ENCODE data around the gene ALKBH4. TPM values are rescaled to one million over a fixed set of nuclear protein-coding genes. Genes with fewer than 3 reads are reported as not detected.
A peak's percentile ranks its signal among the peaks of the same experiment; 100 is the strongest.

ALKBH4 gene
- total RNA-seq, 6 experiments from 2014 or later = 3.7 to 11.7 (median 5.6) TPM

- TF ChIP-seq POLR2A (IDR thresholded peaks at IDR 0.05) = no peak
- TF ChIP-seq, protein P1, sequence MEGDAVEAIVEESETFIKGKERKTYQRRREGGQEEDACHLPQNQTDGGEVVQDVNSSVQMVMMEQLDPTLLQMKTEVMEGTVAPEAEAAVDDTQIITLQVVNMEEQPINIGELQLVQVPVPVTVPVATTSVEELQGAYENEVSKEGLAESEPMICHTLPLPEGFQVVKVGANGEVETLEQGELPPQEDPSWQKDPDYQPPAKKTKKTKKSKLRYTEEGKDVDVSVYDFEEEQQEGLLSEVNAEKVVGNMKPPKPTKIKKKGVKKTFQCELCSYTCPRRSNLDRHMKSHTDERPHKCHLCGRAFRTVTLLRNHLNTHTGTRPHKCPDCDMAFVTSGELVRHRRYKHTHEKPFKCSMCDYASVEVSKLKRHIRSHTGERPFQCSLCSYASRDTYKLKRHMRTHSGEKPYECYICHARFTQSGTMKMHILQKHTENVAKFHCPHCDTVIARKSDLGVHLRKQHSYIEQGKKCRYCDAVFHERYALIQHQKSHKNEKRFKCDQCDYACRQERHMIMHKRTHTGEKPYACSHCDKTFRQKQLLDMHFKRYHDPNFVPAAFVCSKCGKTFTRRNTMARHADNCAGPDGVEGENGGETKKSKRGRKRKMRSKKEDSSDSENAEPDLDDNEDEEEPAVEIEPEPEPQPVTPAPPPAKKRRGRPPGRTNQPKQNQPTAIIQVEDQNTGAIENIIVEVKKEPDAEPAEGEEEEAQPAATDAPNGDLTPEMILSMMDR (IDR thresholded peaks at IDR 0.05) = no peak
- DNase-seq (no peak), ATAC-seq (peak in 2 of 4 donors; percentile 8 to 20)
- intact Hi-C loops (cut with DNase I) = no loop called here
- no peaks in the 10 kb centered on the region for H3K4me1 ChIP-seq
- 90% methylated on average over 2 of the region's 13 CpGs for WGBS (ENCODE audit: insufficient coverage, low coverage, low lambda C conversion rate, missing lambda C conversion rate)
- H3K27ac ChIP-seq = peak overlapping the region in 1 of 3 donors; percentile 38
- H3K36me3 ChIP-seq = peaks cover 0 to 19% (median 2%) of the 10 kb centered on the region in 4 donors
- no peak overlapping the region for H3K4me3 ChIP-seq
- H3K27me3 ChIP-seq = no peaks in the 10 kb centered on the region
- no peaks in the 10 kb centered on the region for H3K9me3 ChIP-seq
Measured at GRCh38 chr7:102424787-102425218, 39.9 kb downstream of the ALKBH4 start.

- intact Hi-C loops (cut with DNase I) = no loop called here
- DNase-seq (no peak), ATAC-seq (no peak)
- Histone ChIP-seq H3K27me3 (no peaks in the 10 kb centered on the region), H3K4me1 (no peaks in the 10 kb centered on the region), H3K36me3 (peaks cover 0 to 19% (median 2%) of the 10 kb centered on the region in 4 donors), H3K27ac (no peak overlapping the region), H3K9me3 (no peaks in the 10 kb centered on the region), H3K4me3 (no peak overlapping the region)
- no peak for TF ChIP-seq POLR2A (IDR thresholded peaks at IDR 0.05)
- WGBS (ENCODE audit: insufficient coverage, low coverage, low lambda C conversion rate, missing lambda C conversion rate) = 88% methylated on average over 3 of the region's 12 CpGs
Measured at GRCh38 chr7:102424129-102424551, 40.5 kb downstream of the ALKBH4 start.

DNA sequence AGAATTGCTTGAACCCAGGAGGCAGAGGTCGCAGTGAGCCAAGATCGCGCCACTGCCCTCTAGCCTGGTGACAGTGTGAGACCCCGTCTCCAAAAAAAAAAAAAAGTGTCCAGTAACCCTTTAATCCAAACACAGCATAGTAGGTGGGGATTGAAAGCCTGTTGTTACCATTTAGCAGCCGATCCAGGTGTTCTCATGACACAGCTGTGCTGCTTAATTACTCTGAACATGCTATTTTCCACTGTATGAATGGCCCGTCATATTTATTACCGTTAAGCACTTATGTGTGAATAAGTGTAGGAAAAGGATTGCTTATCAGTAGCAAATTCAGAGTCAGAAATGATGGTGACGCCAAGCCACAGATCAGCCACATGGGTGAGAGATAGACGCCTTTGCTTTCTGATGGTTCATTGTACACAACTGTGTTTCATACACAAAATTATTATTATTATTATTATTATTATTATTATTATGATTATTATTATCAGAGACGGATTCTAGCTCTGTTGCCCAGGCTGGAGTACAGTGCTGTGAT is 42.9 kb downstream of the ALKBH4 start:
- intact Hi-C loops (cut with DNase I) = no loop called here
- H3K27ac ChIP-seq = no peak overlapping the region
- no peak for ATAC-seq

GRCh38 chr7:102418592-102418991 is 46.1 kb downstream of the ALKBH4 start:
- H3K27ac ChIP-seq = no peak overlapping the region
- 71% methylated on average over 3 of the region's 5 CpGs for WGBS (ENCODE audit: insufficient coverage, low coverage, low lambda C conversion rate, missing lambda C conversion rate)
- ATAC-seq = no peak

More for the DNA sequence above, 42.9 kb downstream of the ALKBH4 start:
- 93% methylated on average over 6 of the region's 10 CpGs for WGBS (ENCODE audit: insufficient coverage, low coverage, low lambda C conversion rate, missing lambda C conversion rate)
- Histone ChIP-seq H3K9me3 (no peaks in the 10 kb centered on the region), H3K4me1 (no peaks in the 10 kb centered on the region), H3K36me3 (peaks cover 0 to 34% (median 2%) of the 10 kb centered on the region in 4 donors), H3K4me3 (no peak overlapping the region), H3K27me3 (no peaks in the 10 kb centered on the region)
- no peak for DNase-seq
- TF ChIP-seq, protein P1 (IDR thresholded peaks at IDR 0.05) = no peak
- no peak for TF ChIP-seq POLR2A (IDR thresholded peaks at IDR 0.05)

GRCh38 chr7:102417105-102417504 is 47.6 kb downstream of the ALKBH4 start:
- 55% methylated on average over 3 of the region's 3 CpGs for WGBS (ENCODE audit: insufficient coverage, low coverage, low lambda C conversion rate, missing lambda C conversion rate)
- peaks cover 0 to 31% (median 2%) of the 10 kb centered on the region in 4 donors for H3K36me3 ChIP-seq
- no peak overlapping the region for H3K27ac ChIP-seq
- ATAC-seq = no peak
- intact Hi-C loops (cut with DNase I) = no loop called here
- no peak for DNase-seq
- no peak overlapping the region for H3K4me3 ChIP-seq
- no peaks in the 10 kb centered on the region for H3K27me3 ChIP-seq
- no peaks in the 10 kb centered on the region for H3K9me3 ChIP-seq
- H3K4me1 ChIP-seq = no peaks in the 10 kb centered on the region
- TF ChIP-seq, protein P1 (IDR thresholded peaks at IDR 0.05) = no peak
- TF ChIP-seq POLR2A (IDR thresholded peaks at IDR 0.05) = no peak

More at GRCh38 chr7:102418592-102418991, 46.1 kb downstream of the ALKBH4 start:
- TF ChIP-seq, protein P1 (IDR thresholded peaks at IDR 0.05) = no peak
- TF ChIP-seq POLR2A (IDR thresholded peaks at IDR 0.05) = no peak
- Histone ChIP-seq H3K9me3 (no peaks in the 10 kb centered on the region), H3K27me3 (no peaks in the 10 kb centered on the region), H3K4me1 (no peaks in the 10 kb centered on the region), H3K36me3 (peaks cover 0 to 25% (median 2%) of the 10 kb centered on the region in 4 donors), H3K4me3 (no peak overlapping the region)
- DNase-seq = no peak
- intact Hi-C loops (cut with DNase I) = no loop called here

Measured in right lobe of liver (tissue), 6 donors.